OCI-LY1 (cell line): ENCODE data around the gene AVPR2.

Source experiments
- H2AFZ ChIP-seq: fragments of 200-600 bp; sonication (generic), shearing (Covaris generic); 2 replicates; pipeline ENCODE4 v1.6.0; 2014; ENCODE audit warnings: antibody characterized with exemption, mild to moderate bottlenecking, low read length
- H3F3A ChIP-seq: fragments of 200-600 bp; sonication (generic), shearing (Covaris generic); 2 replicates; pipeline ENCODE4 v1.6.0; 2014; ENCODE audit warnings: mild to moderate bottlenecking, antibody characterized with exemption, low read length, moderate library complexity; ENCODE audit not compliant: insufficient read depth
- H3K27ac ChIP-seq: fragments of 200-600 bp; sonication (generic); 2 replicates; pipeline ENCODE4 v1.5.1; 2014; ENCODE audit warnings: low read length, mixed run types, mild to moderate bottlenecking, low read depth; ENCODE audit not compliant: poor library complexity, severe bottlenecking
- H3K27me3 ChIP-seq: fragments of 200-600 bp; sonication (generic); 2 replicates; pipeline ENCODE4 v1.6.0; 2014; ENCODE audit warnings: antibody characterized with exemption, mild to moderate bottlenecking, low read length, moderate library complexity; ENCODE audit not compliant: insufficient read depth
- H3K36me3 ChIP-seq: fragments of 200-600 bp; sonication (generic); 2 replicates; pipeline ENCODE4 v1.6.1; 2014; ENCODE audit warnings: mild to moderate bottlenecking, antibody characterized with exemption, low read length, moderate library complexity, mixed read lengths; ENCODE audit not compliant: insufficient read depth
- H3K4me1 ChIP-seq: fragments of 200-600 bp; sonication (generic); 2 replicates; pipeline ENCODE4 v1.5.1; 2014; ENCODE audit warnings: mild to moderate bottlenecking, low read length, moderate library complexity; ENCODE audit not compliant: insufficient read depth, severe bottlenecking
- H3K4me2 ChIP-seq: fragments of 200-600 bp; sonication (generic), shearing (Covaris generic); 2 replicates; pipeline ENCODE4 v1.6.1; 2014; ENCODE audit warnings: low read length
- H3K4me3 ChIP-seq: fragments of 200-600 bp; sonication (generic); 2 replicates; pipeline ENCODE4 v1.5.1; 2014; ENCODE audit warnings: low read length, low read depth, mild to moderate bottlenecking, mixed read lengths; ENCODE audit not compliant: poor library complexity, severe bottlenecking
- H3K79me2 ChIP-seq: fragments of 200-600 bp; shearing (Covaris generic); 2 replicates; pipeline ENCODE4 v1.6.1; 2016; ENCODE audit warnings: mixed run types, low read length, mixed read lengths; ENCODE audit not compliant: insufficient read depth
- H3K9ac ChIP-seq: fragments of 200-600 bp; sonication (generic), shearing (Covaris generic); 2 replicates; pipeline ENCODE4 v1.6.1; 2014; ENCODE audit warnings: mild to moderate bottlenecking, low read length, mixed read lengths
- H3K9me2 ChIP-seq: fragments of 200-600 bp; sonication (generic), shearing (Covaris generic); 2 replicates; pipeline ENCODE4 v1.6.1; 2014; ENCODE audit warnings: low read depth, mild to moderate bottlenecking, low read length, mixed read lengths
- H3K9me3 ChIP-seq: fragments of 200-600 bp; shearing (Covaris generic); 2 replicates; pipeline ENCODE4 v1.6.1; 2014; ENCODE audit warnings: low read length, mixed read lengths
- H4K20me1 ChIP-seq: fragments of 200-600 bp; sonication (generic), shearing (Covaris generic); 2 replicates; pipeline ENCODE4 v1.6.0; 2016; ENCODE audit warnings: mild to moderate bottlenecking, low read length; ENCODE audit not compliant: insufficient read depth
- CTCF ChIP-seq: fragments of 200-600 bp; sonication (generic), shearing (Covaris generic); IDR thresholded peaks from 2 replicates; pipeline ENCODE4 v1.5.1; 2017; ENCODE audit warnings: mild to moderate bottlenecking, antibody characterized with exemption, low read length, moderate library complexity, mixed read lengths
- EZH2 ChIP-seq: fragments of 200-600 bp; sonication (generic), shearing (Covaris generic); IDR thresholded peaks from 2 replicates; pipeline ENCODE4 v1.8.0; 2017; ENCODE audit warnings: borderline replicate concordance, mixed run types, mild to moderate bottlenecking, antibody characterized with exemption, low read length, moderate library complexity, mixed read lengths

AVPR2 gene

GRCh38 chrX:153944800-153945150, 40.3 kb downstream of the AVPR2 start:
- H3K27me3 ChIP-seq, result no peaks in the 10 kb centered on the region
- H3K27ac ChIP-seq, result peak overlapping the region; percentile 28
- H3K36me3 ChIP-seq, result peaks cover 18% of the 10 kb centered on the region
- H4K20me1 ChIP-seq, result no peaks in the 10 kb centered on the region
- H3K4me3 ChIP-seq, result peak overlapping the region; percentile 56
- no peaks in the 10 kb centered on the region for H3K9me2 ChIP-seq
- H3K4me1 ChIP-seq, result peaks cover 34% of the 10 kb centered on the region
- H3F3A ChIP-seq, result no peaks in the 10 kb centered on the region
- H3K79me2 ChIP-seq, result no peaks in the 10 kb centered on the region
- no peak overlapping the region for H2AFZ ChIP-seq
- peak overlapping the region; percentile 46 for H3K9ac ChIP-seq
- no peaks in the 10 kb centered on the region for H3K9me3 ChIP-seq
- H3K4me2 ChIP-seq, result peak overlapping the region; percentile 52
- TF ChIP-seq EZH2, result no peak
- no peak for TF ChIP-seq CTCF

GRCh38 chrX:153945956-153946943, 41.8 kb downstream of the AVPR2 start:
- peaks cover 33% of the 10 kb centered on the region for H3K36me3 ChIP-seq
- no peak overlapping the region for H3K4me3 ChIP-seq
- no peak overlapping the region for H3K4me2 ChIP-seq
- H2AFZ ChIP-seq, result no peak overlapping the region
- H3K9me3 ChIP-seq, result no peaks in the 10 kb centered on the region
- H3K27ac ChIP-seq, result no peak overlapping the region
- H3K27me3 ChIP-seq, result no peaks in the 10 kb centered on the region
- no peaks in the 10 kb centered on the region for H3F3A ChIP-seq
- H3K9ac ChIP-seq, result no peak overlapping the region
- no peaks in the 10 kb centered on the region for H3K79me2 ChIP-seq
- no peaks in the 10 kb centered on the region for H4K20me1 ChIP-seq
- H3K4me1 ChIP-seq, result peaks cover 25% of the 10 kb centered on the region
- TF ChIP-seq CTCF (no peak), EZH2 (no peak)
- H3K9me2 ChIP-seq, result no peaks in the 10 kb centered on the region

GRCh38 chrX:153947009-153947769, 42.7 kb downstream of the AVPR2 start:
- H3F3A ChIP-seq, result no peaks in the 10 kb centered on the region
- H3K4me2 ChIP-seq, result no peak overlapping the region
- no peaks in the 10 kb centered on the region for H3K9me2 ChIP-seq
- H3K4me1 ChIP-seq, result peaks cover 18% of the 10 kb centered on the region
- TF ChIP-seq EZH2 (no peak), CTCF (peak; percentile 84)
- no peak overlapping the region for H2AFZ ChIP-seq
- H3K9me3 ChIP-seq, result no peaks in the 10 kb centered on the region
- H3K27ac ChIP-seq, result peak overlapping the region; percentile 36
- H3K79me2 ChIP-seq, result no peaks in the 10 kb centered on the region
- H3K36me3 ChIP-seq, result peaks cover 42% of the 10 kb centered on the region
- H3K4me3 ChIP-seq, result no peak overlapping the region
- H4K20me1 ChIP-seq, result no peaks in the 10 kb centered on the region
- no peak overlapping the region for H3K9ac ChIP-seq
- no peaks in the 10 kb centered on the region for H3K27me3 ChIP-seq
